HG03520 (cell line): ENCODE results near the gene PLXNA4.

ENCODE experiments used
- ATAC-seq: cut with Tn5 transposase; IDR thresholded peaks from one replicate; pipeline ENCODE4 v1.9.1; 2021; ENCODE audit warnings: mild to moderate bottlenecking, moderate library complexity; ENCODE audit not compliant: unreplicated experiment

Gene PLXNA4

GRCh38 chr7:132108563-132108962, 467.7 kb downstream of the PLXNA4 start:
- no peak for ATAC-seq

GRCh38 chr7:132106491-132106890, 469.8 kb downstream of the PLXNA4 start:
- ATAC-seq: no peak

DNA sequence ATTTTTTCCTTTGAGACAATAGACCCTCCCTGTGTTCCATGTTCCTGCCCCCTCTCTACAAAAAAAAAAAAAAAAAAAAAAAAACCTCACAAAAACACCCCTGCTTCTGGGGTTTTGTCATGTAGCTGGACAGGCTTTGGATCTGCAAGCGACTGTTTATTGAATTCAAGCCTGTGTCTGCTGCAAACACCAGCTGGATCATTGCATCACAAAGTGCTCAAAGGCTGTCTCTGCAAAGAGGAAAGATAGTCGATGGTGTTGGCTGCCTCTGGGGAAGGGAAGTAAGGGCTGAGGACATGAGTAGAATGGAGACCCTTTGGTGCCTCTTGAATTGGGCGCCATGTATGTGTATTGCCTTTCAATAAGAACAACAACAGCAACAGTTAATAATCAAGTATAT, 471.2 kb downstream of the PLXNA4 start:
- no peak for ATAC-seq

DNA sequence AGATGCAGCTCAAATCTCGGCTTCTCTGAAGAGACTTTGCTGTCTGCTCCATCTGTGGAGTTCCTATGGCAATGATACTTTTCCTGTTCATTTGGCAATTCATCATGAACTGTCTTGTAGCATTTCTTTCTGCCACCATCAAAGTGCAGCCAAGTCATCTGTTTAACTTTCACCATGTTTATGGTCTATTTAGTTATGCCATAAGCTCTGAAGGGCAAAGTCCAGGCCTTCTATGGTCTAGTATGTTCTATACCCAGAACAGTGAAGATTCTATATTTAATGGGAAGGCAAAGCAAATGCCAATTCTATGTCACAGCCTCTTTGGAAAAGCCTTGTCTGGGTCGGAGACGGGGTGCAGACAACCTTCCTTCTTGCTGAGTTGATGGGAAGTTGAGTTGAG, 472.6 kb downstream of the PLXNA4 start:
- no peak for ATAC-seq

DNA sequence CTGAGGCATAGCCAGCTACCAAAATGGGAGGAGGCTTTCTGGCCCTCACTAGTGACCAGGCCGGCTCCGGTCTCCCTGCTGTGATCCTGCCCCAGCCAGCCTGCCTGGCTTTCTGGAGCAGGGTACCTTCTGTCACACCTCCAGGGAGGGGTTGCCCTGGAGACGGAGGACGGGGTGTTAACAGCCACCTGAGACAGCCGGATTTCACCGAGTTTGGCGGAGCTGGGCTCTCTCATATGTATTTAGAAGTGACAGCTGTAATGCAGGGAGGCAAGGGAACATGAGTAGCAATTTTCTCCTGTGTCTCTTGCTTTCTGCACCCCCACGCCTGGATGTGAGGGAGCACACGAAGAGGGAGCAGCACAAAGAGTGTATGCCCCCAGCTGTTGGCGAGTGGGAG, 473.3 kb downstream of the PLXNA4 start:
- no peak for ATAC-seq

GRCh38 chr7:132102391-132102790, 473.9 kb downstream of the PLXNA4 start:
- no peak for ATAC-seq

DNA sequence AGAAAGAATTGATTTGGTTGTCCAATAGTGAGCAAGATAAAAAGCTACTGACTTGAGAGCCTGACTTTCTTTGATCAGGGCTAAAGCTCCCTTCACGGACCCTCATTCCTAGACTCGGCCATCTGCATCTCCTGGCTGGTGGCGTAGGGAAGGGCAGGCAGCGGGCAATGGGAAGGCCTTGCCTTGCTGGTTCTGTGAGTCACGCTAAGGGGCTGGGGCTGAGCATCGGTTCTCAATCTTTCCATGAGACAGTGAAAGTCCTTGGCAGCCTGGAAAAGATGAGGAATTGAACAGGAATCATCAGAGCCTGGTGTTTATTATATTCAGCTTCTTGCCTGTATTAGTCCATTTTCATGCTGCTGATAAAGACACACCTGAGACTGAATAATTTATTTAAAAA, 475.3 kb downstream of the PLXNA4 start:
- no peak for ATAC-seq

- ATAC-seq: no peak
Measured at GRCh38 chr7:132100483-132100882, 475.8 kb downstream of the PLXNA4 start.

DNA sequence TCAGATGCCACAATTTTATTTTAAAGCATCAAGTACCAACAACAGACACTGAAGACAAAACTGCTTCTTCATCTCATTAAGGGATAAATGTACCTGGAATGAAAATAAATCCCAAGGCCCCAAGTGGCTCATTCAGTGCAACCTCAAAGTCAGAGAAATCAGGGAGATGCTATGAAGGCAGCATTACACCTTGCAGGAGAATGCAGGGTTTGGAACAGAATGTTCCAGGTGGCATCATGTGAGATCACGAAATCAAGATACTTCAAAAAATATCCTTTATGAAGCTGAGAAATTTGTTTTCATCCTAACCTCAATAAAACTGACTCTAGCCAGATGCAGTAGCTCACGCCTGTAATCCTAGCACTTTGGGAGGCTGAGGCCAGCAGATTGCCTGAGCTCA, 477.1 kb downstream of the PLXNA4 start:
- no peak for ATAC-seq

DNA sequence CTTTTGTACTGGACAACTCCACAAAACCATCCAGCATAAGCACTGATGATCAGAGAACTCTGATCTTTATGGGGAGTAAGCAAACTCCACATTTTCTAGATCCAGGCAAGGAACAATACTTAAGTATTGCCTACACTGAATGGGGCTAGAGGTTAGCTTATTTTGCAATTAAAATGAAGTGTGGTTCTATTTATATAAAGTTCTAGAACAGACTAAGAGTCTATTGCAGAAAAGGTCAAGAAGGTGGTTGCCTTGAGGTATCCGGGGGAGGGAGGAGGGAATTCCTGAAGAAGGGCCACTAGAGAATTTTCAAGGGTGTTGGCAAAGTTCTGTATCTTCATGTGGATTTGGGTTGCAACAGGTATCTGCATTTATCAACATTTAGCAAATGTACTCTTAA, 477.9 kb downstream of the PLXNA4 start:
- ATAC-seq: no peak

GRCh38 chr7:132097550-132098134, 478.6 kb downstream of the PLXNA4 start:
- no peak for ATAC-seq

GRCh38 chr7:132095111-132095765, 481.0 kb downstream of the PLXNA4 start:
- ATAC-seq: no peak

DNA sequence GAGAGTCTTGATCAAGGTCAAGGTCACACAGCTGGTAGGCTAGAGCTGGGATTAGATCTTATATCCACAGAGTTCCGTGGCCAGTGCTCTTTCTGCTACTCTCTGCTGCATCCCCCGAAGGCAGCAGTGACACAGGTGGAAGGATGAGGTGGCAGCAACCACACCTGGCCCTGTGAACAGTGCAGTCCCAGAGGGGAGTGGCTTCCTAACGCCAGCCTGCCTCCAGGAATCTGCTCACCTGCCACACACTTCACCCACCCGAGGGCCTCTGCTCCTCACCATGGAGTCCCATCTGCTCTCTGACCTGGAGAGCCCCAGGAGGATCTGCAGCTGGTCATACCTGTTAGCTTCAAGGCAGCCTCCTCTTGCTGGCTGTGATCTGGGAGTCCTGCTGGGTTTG, 484.2 kb downstream of the PLXNA4 start:
- ATAC-seq: no peak

DNA sequence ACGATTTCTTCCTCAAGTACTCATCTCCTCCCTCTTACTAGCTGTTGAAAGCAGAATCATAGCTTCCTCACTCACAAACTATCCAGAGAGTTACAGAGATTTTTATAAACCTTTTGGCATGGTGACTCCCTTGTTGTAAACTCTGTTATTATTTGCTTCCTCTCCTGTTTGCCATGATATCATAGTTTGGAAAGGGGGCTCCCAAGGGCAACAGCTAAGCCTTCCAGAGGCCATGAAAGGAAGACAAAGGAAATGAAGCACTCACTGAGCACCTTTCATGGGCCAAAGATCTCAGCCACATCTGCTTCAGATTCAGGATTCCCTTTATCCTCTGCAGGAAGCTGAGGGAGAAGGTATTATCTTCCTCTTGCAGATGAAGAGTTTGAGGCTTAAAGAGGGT, 484.6 kb downstream of the PLXNA4 start:
- no peak for ATAC-seq

- ATAC-seq: no peak
Measured at GRCh38 chr7:132090444-132090843, 485.8 kb downstream of the PLXNA4 start.

DNA sequence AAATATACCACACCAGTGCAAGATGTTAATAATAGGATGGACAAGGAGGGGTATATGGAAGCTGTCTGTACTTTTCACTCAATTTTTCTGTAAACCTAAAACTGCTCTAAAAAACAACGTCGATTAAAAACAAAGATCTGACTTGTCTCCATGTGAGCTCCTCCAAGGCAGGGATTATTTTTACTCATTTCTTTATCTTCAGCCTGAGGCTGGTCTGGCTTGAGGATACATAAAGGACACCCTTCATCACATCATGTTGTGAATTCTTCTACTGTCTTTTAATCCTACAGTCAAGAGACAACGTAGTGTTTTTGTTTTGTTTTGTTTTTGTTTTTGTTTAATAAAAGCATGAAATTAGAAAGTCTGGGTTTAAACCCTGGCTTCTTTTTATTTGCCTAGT, 486.9 kb downstream of the PLXNA4 start:
- no peak for ATAC-seq

DNA sequence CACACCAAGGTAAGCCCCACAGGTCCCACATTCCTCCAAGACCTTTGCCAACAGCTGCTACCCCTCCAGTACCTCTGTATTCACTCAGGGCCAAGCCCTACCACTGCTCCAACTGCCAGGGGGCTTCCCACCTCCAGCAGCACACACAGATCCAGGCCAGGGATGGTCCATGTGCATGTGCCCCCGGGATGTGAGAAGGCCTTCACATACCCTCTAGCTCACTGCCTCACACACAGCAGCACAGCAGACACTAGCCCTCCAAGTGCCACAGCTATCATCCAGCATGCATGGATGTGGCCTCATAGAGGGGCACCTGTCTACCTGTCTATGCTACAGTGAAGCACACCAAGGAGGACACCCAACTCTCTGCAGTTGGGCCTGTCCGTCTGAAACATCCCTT, 488.8 kb downstream of the PLXNA4 start:
- no peak for ATAC-seq

DNA sequence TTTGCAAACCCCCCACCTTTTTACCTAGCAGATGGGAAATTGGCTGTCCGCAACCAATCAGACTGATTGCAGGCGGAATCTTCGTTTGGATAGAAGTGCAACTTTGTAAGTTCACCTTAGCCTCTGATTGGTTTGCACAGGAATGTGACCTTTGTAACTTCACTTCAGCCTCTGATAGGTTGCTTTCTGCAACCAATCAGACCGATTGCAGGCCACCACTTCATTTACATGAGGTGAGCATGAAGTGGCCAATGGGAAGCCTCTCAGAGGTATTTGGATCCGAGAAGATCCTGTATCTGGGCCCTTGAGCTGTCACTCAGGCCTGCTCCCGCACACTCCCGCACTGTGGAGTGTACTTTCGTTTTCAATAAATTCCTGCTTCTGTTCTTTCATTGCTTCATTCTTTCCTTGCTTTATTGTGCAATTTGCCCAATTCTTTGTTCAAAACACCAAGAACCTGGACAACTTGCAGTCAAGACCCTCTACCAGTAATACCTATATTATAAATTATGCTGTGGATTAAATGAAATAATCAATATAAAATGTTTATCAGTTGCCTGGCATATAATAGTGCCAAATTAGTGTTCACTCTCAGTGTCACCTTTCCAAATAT, 491.4 kb downstream of the PLXNA4 start:
- no peak for ATAC-seq

DNA sequence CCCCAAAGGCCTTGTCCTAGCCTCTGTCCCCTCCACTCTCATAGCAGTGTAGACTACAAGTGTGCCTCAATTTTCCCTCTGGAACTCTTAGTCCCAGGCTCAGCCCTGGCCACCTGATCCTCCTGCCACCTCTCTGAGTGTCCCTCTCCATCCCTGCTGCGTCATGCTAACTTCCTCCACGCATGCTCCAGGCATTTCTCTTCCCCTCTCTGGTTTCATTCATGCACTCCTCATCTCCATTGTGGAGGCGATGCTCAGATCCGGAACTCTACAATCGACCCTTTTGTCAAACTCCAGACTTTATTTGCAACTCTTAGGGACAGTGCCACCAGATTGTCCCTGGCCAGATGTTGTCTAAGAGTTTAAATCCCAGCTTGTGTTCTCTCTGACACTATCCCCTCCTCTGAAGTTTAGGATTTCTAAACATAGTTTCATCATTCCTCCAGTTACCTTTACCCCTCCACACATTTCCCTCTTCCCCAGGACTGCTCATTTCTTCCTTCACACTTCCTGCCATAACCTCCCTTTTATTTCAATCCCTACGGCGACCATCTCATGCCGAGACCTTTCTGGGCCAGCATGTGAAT, 492.6 kb downstream of the PLXNA4 start:
- no peak for ATAC-seq

GRCh38 chr7:132083126-132083525, 493.1 kb downstream of the PLXNA4 start:
- ATAC-seq: no peak

GRCh38 chr7:132082394-132082793, 493.9 kb downstream of the PLXNA4 start:
- no peak for ATAC-seq

GRCh38 chr7:132081686-132082085, 494.6 kb downstream of the PLXNA4 start:
- no peak for ATAC-seq
